Measurements from ENCODE around the gene DTHD1.

DNA sequence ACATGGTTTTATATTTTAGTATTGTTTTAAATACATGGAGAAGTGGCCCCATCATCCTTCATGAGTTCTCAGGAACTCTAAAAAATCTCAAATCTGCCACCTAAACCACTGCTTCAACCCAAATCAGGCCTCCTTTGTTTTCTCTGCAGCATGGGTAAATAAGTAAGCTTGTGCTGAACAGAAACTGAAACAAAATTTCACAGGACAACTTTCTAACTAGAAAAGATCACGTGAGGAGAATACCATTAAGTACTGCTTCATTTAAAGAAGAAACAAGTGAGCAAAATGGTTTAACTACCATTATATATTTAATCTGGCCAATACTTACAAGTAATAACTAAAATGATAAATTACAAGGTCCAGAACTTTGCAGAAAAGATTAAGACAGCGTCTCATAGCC lies 39.6 kb upstream of the DTHD1 start:
- TF ChIP-seq, protein P1, sequence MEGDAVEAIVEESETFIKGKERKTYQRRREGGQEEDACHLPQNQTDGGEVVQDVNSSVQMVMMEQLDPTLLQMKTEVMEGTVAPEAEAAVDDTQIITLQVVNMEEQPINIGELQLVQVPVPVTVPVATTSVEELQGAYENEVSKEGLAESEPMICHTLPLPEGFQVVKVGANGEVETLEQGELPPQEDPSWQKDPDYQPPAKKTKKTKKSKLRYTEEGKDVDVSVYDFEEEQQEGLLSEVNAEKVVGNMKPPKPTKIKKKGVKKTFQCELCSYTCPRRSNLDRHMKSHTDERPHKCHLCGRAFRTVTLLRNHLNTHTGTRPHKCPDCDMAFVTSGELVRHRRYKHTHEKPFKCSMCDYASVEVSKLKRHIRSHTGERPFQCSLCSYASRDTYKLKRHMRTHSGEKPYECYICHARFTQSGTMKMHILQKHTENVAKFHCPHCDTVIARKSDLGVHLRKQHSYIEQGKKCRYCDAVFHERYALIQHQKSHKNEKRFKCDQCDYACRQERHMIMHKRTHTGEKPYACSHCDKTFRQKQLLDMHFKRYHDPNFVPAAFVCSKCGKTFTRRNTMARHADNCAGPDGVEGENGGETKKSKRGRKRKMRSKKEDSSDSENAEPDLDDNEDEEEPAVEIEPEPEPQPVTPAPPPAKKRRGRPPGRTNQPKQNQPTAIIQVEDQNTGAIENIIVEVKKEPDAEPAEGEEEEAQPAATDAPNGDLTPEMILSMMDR (IDR thresholded peaks at IDR 0.05) = no peak
- TF ChIP-seq POLR2A (IDR thresholded peaks at IDR 0.05) (no peak), POLR2AphosphoS5 (IDR thresholded peaks at IDR 0.05) (no peak)
